HepG2 (cell line): ENCODE measurements around the gene GABRR3. TPM values are rescaled to one million over a fixed set of nuclear protein-coding genes. Genes with fewer than 3 reads are reported as not detected.
A peak's percentile ranks its signal among the peaks of the same experiment; 100 is the strongest.

Source experiments
- ATAC-seq: fragments of 200-7000 bp; cut with Tn5 transposase; 3 replicates; pipeline ENCODE4 v1.9.1; 2020; ENCODE audit warnings: mild to moderate bottlenecking, moderate library complexity
- BruUV-seq: library from RNA; stranded (reverse); fragments of 400-500 nt; replicated peaks from 2 replicates; lab custom pipeline; 2021; lab: Mats Ljungman, UMichigan
- CTCF ChIA-PET: fragments of 300-600 bp; formaldehyde crosslinking; extraction: SDS; loops from one replicate; lab custom pipeline; 2021; ENCODE audit warnings: low total read pairs, inconsistent platforms, low intra/inter-chr PET ratio; lab: Yijun Ruan, JAX
- POLR2A ChIA-PET: fragments of 350-600 bp; sonication (Branson Sonifier 250); formaldehyde crosslinking; loops from one replicate; lab custom pipeline; 2020; ENCODE audit warnings: antibody characterized with exemption, inconsistent platforms; lab: Yijun Ruan, JAX
- DNase-seq: peaks from one replicate; pipeline ENCODE4 v3.0.0-alpha.2; 2015; ENCODE audit warnings: low spot score
- FAIRE-seq: peaks from 3 replicates; lab custom pipeline; 2011; peaks lifted over from hg19 to GRCh38; lab: Jason Lieb, UNC
- H2AFZ ChIP-seq: one replicate; pipeline ENCODE4 v1.6.1; 2011; ENCODE audit warnings: low read length, inconsistent platforms
- H3K27ac ChIP-seq: fragments of 300-600 bp; 3 replicates; pipeline ENCODE4 v1.8.0; 2011; ENCODE audit warnings: mixed run types, mild to moderate bottlenecking, mixed read lengths, low read length, inconsistent platforms; ENCODE audit not compliant: insufficient read depth; ENCODE audit errors: extremely low read length
- H3K27me3 ChIP-seq, 2 experiments: fragments of 200-600 bp in 1 of 2; 2 replicates in 1 of 2; 3 replicates in 1 of 2; pipeline versions ENCODE4 v1.6.0 to v1.8.0; 2011; ENCODE audit warnings: low read length in 2 of 2, mild to moderate bottlenecking in 2 of 2, moderate library complexity in 2 of 2, inconsistent platforms in 1 of 2; ENCODE audit not compliant: insufficient read depth in 2 of 2, control insufficient read depth in 1 of 2
- H3K36me3 ChIP-seq, 2 experiments: fragments of 200-600 bp in 1 of 2; replicated peaks in 1 of 2; 2 replicates in 1 of 2; 3 replicates in 1 of 2; pipeline versions ENCODE4 v1.5.1 to v1.8.0; 2011; ENCODE audit warnings: low read length in 2 of 2, inconsistent platforms in 1 of 2; ENCODE audit not compliant: insufficient read depth in 2 of 2, control insufficient read depth in 1 of 2
- H3K4me1 ChIP-seq: 2 replicates; pipeline ENCODE4 v1.5.1; 2012; ENCODE audit warnings: low read length, inconsistent platforms; ENCODE audit not compliant: insufficient read depth
- H3K4me2 ChIP-seq: 2 replicates; pipeline ENCODE4 v1.6.0; 2011; ENCODE audit warnings: low read depth, low read length, inconsistent platforms
- H3K4me3 ChIP-seq, 3 experiments: fragments of 200-600 bp in 1 of 3; sonication (generic), shearing (Covaris generic) in 1 of 3; replicated peaks in 1 of 3; 2 replicates each; pipeline ENCODE4 v1.5.1; 2011 to 2016; ENCODE audit warnings: low read length in 3 of 3, inconsistent platforms in 2 of 3, low read depth in 2 of 3, mild to moderate bottlenecking in 2 of 3, control low read depth in 1 of 3, mixed read lengths in 1 of 3; ENCODE audit not compliant: insufficient read depth in 1 of 3
- H3K79me2 ChIP-seq: one replicate; pipeline ENCODE4 v1.6.1; 2011; ENCODE audit warnings: low read length, inconsistent platforms; ENCODE audit not compliant: insufficient read depth
- H3K9ac ChIP-seq: 2 replicates; pipeline ENCODE4 v1.6.0; 2011; ENCODE audit warnings: mild to moderate bottlenecking, low read depth, low read length, inconsistent platforms; ENCODE audit not compliant: insufficient read depth
- H3K9me3 ChIP-seq: 2 replicates; pipeline ENCODE4 v1.5.1; 2012; ENCODE audit warnings: mild to moderate bottlenecking, low read length
- H4K20me1 ChIP-seq: 2 replicates; pipeline ENCODE4 v1.6.0; 2011; ENCODE audit warnings: inconsistent platforms, mild to moderate bottlenecking, low read length, moderate library complexity; ENCODE audit not compliant: insufficient read depth
- ARNT ChIP-seq: fragments of 450-650 bp; IDR thresholded peaks from 2 replicates; pipeline ENCODE4 v1.6.1; 2017
- CEBPB ChIP-seq: IDR thresholded peaks from 2 replicates; pipeline ENCODE4 v1.6.1; 2011; ENCODE audit warnings: low read depth, low read length, improper control_type of control experiment, borderline replicate concordance
- CREB1 ChIP-seq, 2 experiments: fragments of 450-650 bp in 1 of 2; IDR thresholded peaks; 2 replicates each; pipeline ENCODE4 v1.6.1; 2016 to 2017; ENCODE audit warnings: control low read depth in 1 of 2, mild to moderate bottlenecking in 1 of 2, missing compliant biosample characterization in 1 of 2, missing genetic modification characterization in 1 of 2
- ELF3 ChIP-seq: IDR thresholded peaks from 2 replicates; pipeline ENCODE4 v1.6.1; 2016; ENCODE audit warnings: missing genetic modification reagents, missing compliant biosample characterization
- ETV6 ChIP-seq: sonication (generic); formaldehyde crosslinking; conservative IDR thresholded peaks from 2 replicates; pipeline ENCODE4 v1.4.0; 2020; ENCODE audit warnings: missing genetic modification reagents
- GATAD2A ChIP-seq: IDR thresholded peaks from 2 replicates; pipeline ENCODE4 v1.6.1; 2016
- KAT7 ChIP-seq: IDR thresholded peaks from 2 replicates; pipeline ENCODE4 v1.6.1; 2018; ENCODE audit warnings: borderline replicate concordance, missing compliant biosample characterization
- RFX3 ChIP-seq: IDR thresholded peaks from 2 replicates; pipeline ENCODE4 v1.6.1; 2016; ENCODE audit warnings: missing biosample characterization, missing genetic modification reagents
- ZNF879 ChIP-seq: sonication (generic); formaldehyde crosslinking; IDR thresholded peaks from 2 replicates; pipeline ENCODE4 v1.8.1; 2023; ENCODE audit warnings: missing genetic modification reagents
- WGBS: methylation state at CpG from one replicate; pipeline ENCODE4 v1.1.6; 2017; ENCODE audit warnings: low lambda C conversion rate; 5-methylcytosine and 5-hydroxymethylcytosine counted together
- in situ Hi-C: cut with HindIII; loops from 2 replicates; pipeline ENCODE4 v1.10.0; 2017; ENCODE audit warnings: low pct_unique_long_range_greater_than_20kb; ENCODE audit not compliant: extremely low pct_ligation_motif_present
- intact Hi-C: fragments of 100-400 bp; cut with micrococcal nuclease; formaldehyde crosslinking; loops from one replicate; pipeline ENCODE4 v1.10.0; 2022; ENCODE audit not compliant: unreplicated experiment
- polyA plus RNA-seq, 8 experiments: library from polyadenylated mRNA; depleted of rRNA in 3 of 8; stranded (reverse) in 7 of 8; unstranded in 1 of 8; fragments of >200 nt; fragmentation: Illumina TruSeq in 4 of 8; extraction: Trizol in 4 of 8; gene quantifications; 2 replicates each; pipeline versions ENCODE4 v1.2.1 to v1.2.3, GENCODE V29; 2011 to 2016; ENCODE audit warnings: low read depth in 4 of 8, missing spikeins in 1 of 8, mixed read lengths in 1 of 8; ENCODE audit not compliant: insufficient read depth in 1 of 8
- total RNA-seq, 5 experiments: library from RNA; depleted of rRNA; stranded (reverse); fragments of >200 nt; fragmentation: Illumina TruSeq; extraction: Trizol; gene quantifications; 2 replicates each; pipeline ENCODE4 v1.2.3, GENCODE V29; 2016; ENCODE audit warnings: low read depth in 1 of 5
- TF ChIP-seq, protein P1 (sequence below): IDR thresholded peaks from 2 replicates; pipeline ENCODE4 v1.6.1; 2012; ENCODE audit warnings: low read depth, low read length, improper control_type of control experiment
- TF ChIP-seq, protein P2 (sequence below): IDR thresholded peaks from 2 replicates; pipeline ENCODE4 v1.4.0; 2020; ENCODE audit warnings: mild to moderate bottlenecking, missing genetic modification reagents

The GABRR3 gene
- total and polyA plus RNA-seq, 2 of the 13 experiments (the other 11 are each of a cell fraction or from before 2014, with no cell fraction given), result 0.42 to 0.83 TPM

DNA sequence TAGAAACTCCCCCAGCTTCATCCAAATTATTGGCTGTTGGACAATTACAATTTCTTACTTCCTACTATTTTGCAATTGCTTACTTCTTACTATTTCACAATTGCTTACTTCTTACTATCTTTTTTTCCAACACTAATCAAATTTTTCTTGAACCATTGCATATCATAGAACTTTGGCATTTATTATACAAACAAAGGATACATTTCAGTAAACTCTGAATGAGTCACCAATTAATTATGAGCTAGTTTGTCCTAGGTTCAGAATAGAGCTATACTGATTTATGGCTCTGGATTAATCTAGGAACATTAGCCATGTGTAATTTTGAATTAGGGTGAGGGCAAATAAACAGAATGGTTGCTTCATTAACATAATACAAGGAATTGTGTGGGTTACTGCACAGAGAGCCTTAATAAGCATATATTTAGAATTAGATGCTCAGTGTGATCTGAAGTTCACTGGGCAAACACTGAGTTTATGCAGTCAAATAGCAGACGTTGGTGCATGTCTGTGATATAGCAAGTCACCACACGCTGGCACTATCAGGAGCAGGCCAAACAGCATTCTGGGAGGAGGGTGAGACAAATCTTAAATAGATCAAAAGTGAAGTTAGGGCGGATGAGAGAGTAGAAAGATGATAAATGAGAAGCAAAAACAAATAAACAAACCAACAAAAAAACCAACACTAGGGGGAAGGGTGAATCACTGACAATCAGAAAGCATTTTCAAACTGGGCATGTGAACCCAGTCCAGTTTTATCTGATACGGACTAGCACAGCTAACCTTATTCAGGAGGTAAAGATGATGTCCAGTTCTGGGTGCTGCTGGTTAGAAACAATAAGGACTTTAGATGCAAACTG is 21.5 kb downstream of the GABRR3 start:
- ChIA-PET CTCF (no interaction called here), POLR2A (interaction anchor here (0.7 to 2.0 kb wide), 3 partner anchors 19 to 192 kb away, joined by 3 to 8 read pairs (median 3); partner anchors contain the start of genes CRYBG3 and RIOX2)
- H3K9me3 ChIP-seq, result no peaks in the 10 kb centered on the region
- no peak overlapping the region for H2AFZ ChIP-seq
- no peak overlapping the region for H3K4me3 ChIP-seq
- FAIRE-seq (peak; percentile 48), DNase-seq (no peak), ATAC-seq (no peak)
- intact Hi-C loops (loop anchor here (5.0 kb wide), 1 partner anchor 111 kb away; no protein-coding TSS in a partner anchor), in situ Hi-C loops (loop anchor here (5.0 kb wide), 1 partner anchor 41 kb away; the partner anchor contains the start of gene RIOX2)
- no peaks in the 10 kb centered on the region for H3K27me3 ChIP-seq
- no peak overlapping the region for H3K9ac ChIP-seq
- peak; percentile 44; the same call in 1 of the 2 replicates for TF ChIP-seq CEBPB
- TF ChIP-seq RFX3 (CRISPR knock-in tag), result no peak
- 0 out of 2 replicates have a peak, but pooled peaks have one; percentile 3 for TF ChIP-seq ELF3 (CRISPR knock-in tag)
- TF ChIP-seq ARNT, result no peak
- TF ChIP-seq, protein P1, sequence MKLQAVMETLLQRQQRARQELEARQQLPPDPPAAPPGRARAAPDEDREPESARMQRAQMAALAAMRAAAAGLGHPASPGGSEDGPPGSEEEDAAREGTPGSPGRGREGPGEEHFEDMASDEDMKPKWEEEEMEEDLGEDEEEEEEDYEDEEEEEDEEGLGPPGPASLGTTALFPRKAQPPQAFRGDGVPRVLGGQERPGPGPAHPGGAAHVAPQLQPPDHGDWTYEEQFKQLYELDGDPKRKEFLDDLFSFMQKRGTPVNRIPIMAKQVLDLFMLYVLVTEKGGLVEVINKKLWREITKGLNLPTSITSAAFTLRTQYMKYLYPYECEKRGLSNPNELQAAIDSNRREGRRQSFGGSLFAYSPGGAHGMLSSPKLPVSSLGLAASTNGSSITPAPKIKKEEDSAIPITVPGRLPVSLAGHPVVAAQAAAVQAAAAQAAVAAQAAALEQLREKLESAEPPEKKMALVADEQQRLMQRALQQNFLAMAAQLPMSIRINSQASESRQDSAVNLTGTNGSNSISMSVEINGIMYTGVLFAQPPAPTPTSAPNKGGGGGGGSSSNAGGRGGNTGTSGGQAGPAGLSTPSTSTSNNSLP, result 0 out of 2 replicates have a peak, but pooled peaks have one; percentile 31
- TF ChIP-seq CREB1 (IDR thresholded peaks at IDR 0.05), result no peak
- 0 out of 2 replicates have a peak, but pooled peaks have one; percentile 7 for TF ChIP-seq CREB1 (CRISPR knock-in tag; IDR thresholded peaks at IDR 0.05)
- TF ChIP-seq, protein P2, sequence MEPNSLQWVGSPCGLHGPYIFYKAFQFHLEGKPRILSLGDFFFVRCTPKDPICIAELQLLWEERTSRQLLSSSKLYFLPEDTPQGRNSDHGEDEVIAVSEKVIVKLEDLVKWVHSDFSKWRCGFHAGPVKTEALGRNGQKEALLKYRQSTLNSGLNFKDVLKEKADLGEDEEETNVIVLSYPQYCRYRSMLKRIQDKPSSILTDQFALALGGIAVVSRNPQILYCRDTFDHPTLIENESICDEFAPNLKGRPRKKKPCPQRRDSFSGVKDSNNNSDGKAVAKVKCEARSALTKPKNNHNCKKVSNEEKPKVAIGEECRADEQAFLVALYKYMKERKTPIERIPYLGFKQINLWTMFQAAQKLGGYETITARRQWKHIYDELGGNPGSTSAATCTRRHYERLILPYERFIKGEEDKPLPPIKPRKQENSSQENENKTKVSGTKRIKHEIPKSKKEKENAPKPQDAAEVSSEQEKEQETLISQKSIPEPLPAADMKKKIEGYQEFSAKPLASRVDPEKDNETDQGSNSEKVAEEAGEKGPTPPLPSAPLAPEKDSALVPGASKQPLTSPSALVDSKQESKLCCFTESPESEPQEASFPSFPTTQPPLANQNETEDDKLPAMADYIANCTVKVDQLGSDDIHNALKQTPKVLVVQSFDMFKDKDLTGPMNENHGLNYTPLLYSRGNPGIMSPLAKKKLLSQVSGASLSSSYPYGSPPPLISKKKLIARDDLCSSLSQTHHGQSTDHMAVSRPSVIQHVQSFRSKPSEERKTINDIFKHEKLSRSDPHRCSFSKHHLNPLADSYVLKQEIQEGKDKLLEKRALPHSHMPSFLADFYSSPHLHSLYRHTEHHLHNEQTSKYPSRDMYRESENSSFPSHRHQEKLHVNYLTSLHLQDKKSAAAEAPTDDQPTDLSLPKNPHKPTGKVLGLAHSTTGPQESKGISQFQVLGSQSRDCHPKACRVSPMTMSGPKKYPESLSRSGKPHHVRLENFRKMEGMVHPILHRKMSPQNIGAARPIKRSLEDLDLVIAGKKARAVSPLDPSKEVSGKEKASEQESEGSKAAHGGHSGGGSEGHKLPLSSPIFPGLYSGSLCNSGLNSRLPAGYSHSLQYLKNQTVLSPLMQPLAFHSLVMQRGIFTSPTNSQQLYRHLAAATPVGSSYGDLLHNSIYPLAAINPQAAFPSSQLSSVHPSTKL (CRISPR knock-in tag), result peak; percentile 2; the same call in 1 of the 2 replicates
- no peak for TF ChIP-seq ETV6
- 0 out of 2 replicates have a peak, but pooled peaks have one; percentile 3 for TF ChIP-seq GATAD2A (CRISPR knock-in tag)
- no peak for TF ChIP-seq ZNF879 (CRISPR knock-in tag)
- no peak for TF ChIP-seq KAT7 (CRISPR knock-in tag)
- no peaks in the 10 kb centered on the region for H3K36me3 ChIP-seq
- peak overlapping the region; percentile 12 for H3K27ac ChIP-seq
- H3K79me2 ChIP-seq, result no peaks in the 10 kb centered on the region
- BruUV-seq, result no TSS peak
- 48% methylated on average over 4 of the region's 4 CpGs for WGBS
- H3K4me1 ChIP-seq, result peaks cover 58% of the 10 kb centered on the region
- no peaks in the 10 kb centered on the region for H4K20me1 ChIP-seq
- H3K4me2 ChIP-seq, result 0 out of 2 replicates have a peak overlapping the region, but pooled peaks have one; percentile 50
